OCI-LY7 (cell line): Measurements from ENCODE around the gene CSRNP3. TPM values are rescaled to one million over a fixed set of nuclear protein-coding genes. Genes with fewer than 3 reads are reported as not detected.

Experiments
- BruUV-seq: library from RNA; stranded (reverse); fragments of 400-500 nt; replicated peaks from 2 replicates; lab custom pipeline; 2021; lab: Mats Ljungman, UMichigan
- CTCF ChIA-PET: fragments of 300-600 bp; sonication (Branson Sonifier 250); formaldehyde crosslinking; loops from one replicate; lab custom pipeline; 2022; ENCODE audit warnings: antibody characterized with exemption; ENCODE audit not compliant: unreplicated experiment; lab: Charles Lee
- POLR2A ChIA-PET: fragments of 300-600 bp; sonication (Branson Sonifier 250); formaldehyde crosslinking; loops from one replicate; lab custom pipeline; 2022; ENCODE audit warnings: antibody characterized with exemption; lab: Charles Lee
- DNase-seq: peaks from one replicate; pipeline ENCODE4 v3.0.0-alpha.2; 2015; ENCODE audit warnings: low spot score
- H2AFZ ChIP-seq: fragments of 200-600 bp; sonication (generic), shearing (Covaris generic); 2 replicates; pipeline ENCODE4 v1.6.1; 2014; ENCODE audit warnings: mild to moderate bottlenecking, antibody characterized with exemption, low read length, moderate library complexity
- H3K27ac ChIP-seq: fragments of 200-600 bp; sonication (generic); 2 replicates; pipeline ENCODE4 v1.5.1; 2014; ENCODE audit warnings: mixed run types, low read depth, mild to moderate bottlenecking, moderate library complexity, low read length, inconsistent platforms; ENCODE audit not compliant: poor library complexity, severe bottlenecking
- H3K36me3 ChIP-seq: fragments of 200-600 bp; sonication (generic); 2 replicates; pipeline ENCODE4 v1.6.1; 2014; ENCODE audit warnings: mild to moderate bottlenecking, antibody characterized with exemption, low read length, moderate library complexity, mixed read lengths; ENCODE audit not compliant: insufficient read depth
- H3K4me1 ChIP-seq: fragments of 200-600 bp; sonication (generic); 2 replicates; pipeline ENCODE4 v1.5.1; 2014; ENCODE audit warnings: mild to moderate bottlenecking, low read length; ENCODE audit not compliant: insufficient read depth, poor library complexity, severe bottlenecking
- H3K4me2 ChIP-seq: fragments of 200-600 bp; sonication (generic); 2 replicates; pipeline ENCODE4 v1.6.1; 2014; ENCODE audit warnings: mild to moderate bottlenecking, low read length
- H3K4me3 ChIP-seq: fragments of 200-600 bp; sonication (generic); 2 replicates; pipeline ENCODE4 v1.5.1; 2014; ENCODE audit warnings: mild to moderate bottlenecking, low read depth, low read length; ENCODE audit not compliant: poor library complexity, severe bottlenecking
- H3K79me2 ChIP-seq: fragments of 200-600 bp; sonication (generic); 2 replicates; pipeline ENCODE4 v1.6.1; 2016; ENCODE audit warnings: low read depth, mild to moderate bottlenecking, low read length, moderate library complexity, mixed read lengths; ENCODE audit not compliant: insufficient read depth
- H3K9me2 ChIP-seq: fragments of 200-600 bp; sonication (generic); 2 replicates; pipeline ENCODE4 v1.6.1; 2016; ENCODE audit warnings: mild to moderate bottlenecking, low read length, mixed read lengths; ENCODE audit not compliant: insufficient read depth
- H3K9me3 ChIP-seq: fragments of 200-600 bp; sonication (generic); 2 replicates; pipeline ENCODE4 v1.6.1; 2014; ENCODE audit warnings: mild to moderate bottlenecking, mixed run types, low read length, mixed read lengths
- H4K20me1 ChIP-seq: fragments of 200-600 bp; sonication (generic); 2 replicates; pipeline ENCODE4 v1.6.1; 2014; ENCODE audit warnings: mild to moderate bottlenecking, antibody characterized with exemption, low read length, moderate library complexity, mixed read lengths; ENCODE audit not compliant: insufficient read depth
- CTCF ChIP-seq: fragments of 200-600 bp; sonication (generic); conservative IDR thresholded peaks from 2 replicates; pipeline ENCODE4 v1.5.1; 2014; ENCODE audit warnings: mild to moderate bottlenecking, antibody characterized with exemption, low read length, moderate library complexity, mixed read lengths
- EZH2phosphoT487 ChIP-seq: fragments of 200-600 bp; sonication (generic); IDR thresholded peaks from 2 replicates; pipeline ENCODE4 v1.6.1; 2018; ENCODE audit warnings: low read depth, borderline replicate concordance, mild to moderate bottlenecking, mixed run types, antibody characterized with exemption, low read length, moderate library complexity, mixed read lengths
- intact Hi-C: fragments of 100-400 bp; cut with micrococcal nuclease; formaldehyde crosslinking; loops from one replicate; pipeline ENCODE4 v1.10.0; 2022; ENCODE audit not compliant: unreplicated experiment
- total RNA-seq, 2 experiments: library from RNA; depleted of rRNA in 1 of 2; stranded (reverse); fragments of >200 nt in 1 of 2; shearing (Covaris generic) in 1 of 2; gene quantifications; 2 replicates each; pipeline ENCODE4 v1.2.3, GENCODE V29; 2014 to 2022

Gene CSRNP3
- total RNA-seq, 2 experiments from 2014 or later = 0.44 to 1.4 TPM

GRCh38 chr2:165718610-165719210 is 249.2 kb downstream of the CSRNP3 start:
- ChIA-PET CTCF (no interaction called here), POLR2A (interaction anchor here (0.6 to 0.9 kb wide), 4 partner anchors 16 to 269 kb away, joined by 3 to 4 read pairs (median 3); no protein-coding TSS in a partner anchor)
- Histone ChIP-seq H3K36me3 (no peaks in the 10 kb centered on the region), H3K27ac (no peak overlapping the region), H3K79me2 (no peaks in the 10 kb centered on the region), H2AFZ (no peak overlapping the region), H3K4me3 (no peak overlapping the region), H3K4me1 (no peaks in the 10 kb centered on the region), H3K9me2 (no peaks in the 10 kb centered on the region), H4K20me1 (no peaks in the 10 kb centered on the region), H3K9me3 (no peaks in the 10 kb centered on the region), H3K4me2 (no peak overlapping the region)
- intact Hi-C loops = no loop called here
- BruUV-seq = no TSS peak
- DNase-seq = no peak
- TF ChIP-seq CTCF (no peak), EZH2phosphoT487 (no peak)

GRCh38 chr2:165720511-165720910 is 251.0 kb downstream of the CSRNP3 start:
- POLR2A ChIA-PET = no interaction called here
- H3K9me3 ChIP-seq = no peaks in the 10 kb centered on the region

More at GRCh38 chr2:165720511-165720910, 251.0 kb downstream of the CSRNP3 start:
- Histone ChIP-seq H3K36me3 (no peaks in the 10 kb centered on the region), H3K4me3 (no peak overlapping the region), H3K4me1 (no peaks in the 10 kb centered on the region), H2AFZ (no peak overlapping the region), H3K9me2 (no peaks in the 10 kb centered on the region), H3K4me2 (no peak overlapping the region), H3K27ac (no peak overlapping the region), H3K79me2 (no peaks in the 10 kb centered on the region), H4K20me1 (no peaks in the 10 kb centered on the region)
- BruUV-seq = no TSS peak
- CTCF ChIA-PET = no interaction called here
- TF ChIP-seq CTCF (no peak), EZH2phosphoT487 (no peak)
- intact Hi-C loops = no loop called here
- no peak for DNase-seq
